Activated CD4-positive, alpha-beta T cell treated with anti-CD3 and anti-CD28 coated beads for 4 hours (primary cell): ENCODE results near the gene MYMK.

Experiments
- DNase-seq, 2 donors: peaks; one replicate each; pipeline ENCODE4 v3.0.0-alpha.2; 2020

Gene MYMK

DNA sequence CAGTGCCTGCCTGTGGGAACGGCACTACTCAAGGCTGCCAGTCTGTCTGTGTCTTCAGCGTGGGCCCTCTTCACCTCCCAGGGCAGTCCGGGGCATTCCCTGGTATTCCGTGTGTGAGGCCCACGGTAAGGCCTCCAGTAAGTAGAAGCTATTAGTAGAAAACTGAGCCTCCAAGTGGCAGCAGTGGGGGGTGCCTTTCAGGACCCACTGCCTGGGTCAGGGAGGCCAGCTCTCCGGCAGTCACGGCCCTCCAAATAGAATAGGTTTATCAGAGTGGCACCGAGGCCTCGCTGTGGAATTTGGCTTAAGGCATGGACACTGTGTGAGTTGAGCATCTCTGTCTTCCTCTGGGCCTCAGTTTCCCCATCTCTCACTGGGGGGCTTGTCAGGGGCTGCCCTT, 32.8 kb upstream of the MYMK start:
- no peak for DNase-seq

DNA sequence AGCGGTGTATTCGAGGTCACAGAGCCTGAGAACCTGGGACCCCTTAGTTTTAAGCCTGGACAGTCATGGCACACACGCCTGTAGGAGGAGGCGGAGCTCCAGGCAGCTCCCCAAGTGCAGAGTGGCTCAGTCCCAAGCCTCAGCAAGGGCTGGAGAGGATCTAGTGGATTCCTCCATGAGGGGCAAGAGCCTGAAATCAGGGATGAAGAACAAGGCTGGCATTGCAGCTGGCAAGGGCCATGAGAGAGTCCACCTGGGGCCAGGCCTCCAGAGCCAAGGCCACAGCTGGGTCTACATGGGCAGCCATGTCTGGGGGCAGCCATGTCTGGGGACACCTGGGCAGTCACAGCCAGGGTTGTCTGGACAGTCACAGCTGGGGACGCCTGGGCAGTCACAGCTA, 31.6 kb upstream of the MYMK start:
- no peak for DNase-seq

DNA sequence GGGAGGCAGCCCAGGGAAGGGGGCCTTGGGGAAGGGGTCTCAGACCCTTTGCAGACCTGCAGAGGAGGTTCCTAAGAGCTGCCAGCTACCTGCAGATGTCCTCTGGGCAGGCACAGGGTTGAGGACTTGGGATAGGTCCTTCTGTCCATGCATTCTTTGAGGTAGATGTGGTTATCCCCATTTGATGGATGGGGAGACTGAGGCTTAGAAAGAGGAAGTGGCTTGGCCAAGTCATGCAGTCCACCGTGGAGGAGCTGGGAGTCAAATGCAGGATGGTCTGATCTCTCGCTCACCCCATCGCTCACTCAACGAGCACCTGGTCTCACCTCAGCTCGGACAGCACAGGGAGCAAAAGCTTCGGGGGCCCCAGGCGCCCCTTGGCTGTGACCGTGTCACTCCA, 30.0 kb upstream of the MYMK start:
- DNase-seq: no peak

DNA sequence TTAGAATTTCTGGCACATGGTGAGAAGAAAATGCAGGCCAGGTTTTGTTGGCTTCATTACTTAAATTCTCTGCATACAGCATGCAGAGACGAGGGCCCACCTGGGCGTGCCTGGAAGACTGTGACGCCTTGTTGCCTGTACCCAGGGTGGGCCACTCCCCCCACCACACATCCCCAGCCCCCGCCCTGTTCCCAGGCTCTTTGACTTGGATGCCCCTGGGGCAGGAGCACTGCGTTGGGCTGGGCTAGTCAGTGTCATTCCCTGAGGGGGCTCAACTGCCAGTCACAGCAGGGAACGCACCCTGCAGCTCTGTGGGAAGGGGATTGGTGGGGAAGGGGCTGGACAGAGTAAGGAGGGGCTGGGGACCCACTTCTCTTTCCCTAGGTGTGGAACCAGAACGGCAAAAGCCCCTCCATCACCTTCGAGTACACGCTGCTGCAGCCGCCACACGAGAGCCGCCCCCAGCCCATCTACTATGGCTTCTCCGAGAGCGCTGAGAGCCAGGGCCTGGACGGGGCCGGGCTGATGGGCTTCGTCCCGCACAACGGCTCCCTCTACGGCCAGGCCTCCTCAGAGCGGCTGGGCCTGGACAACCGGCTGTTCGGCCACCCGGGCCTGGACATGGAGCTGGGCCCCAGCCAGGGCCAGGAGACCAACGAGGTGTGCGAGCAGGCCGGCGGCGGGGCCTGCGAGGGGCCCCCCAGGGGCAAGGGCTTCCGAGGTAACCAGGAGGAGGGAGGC, 29.4 kb upstream of the MYMK start:
- DNase-seq: no peak

DNA sequence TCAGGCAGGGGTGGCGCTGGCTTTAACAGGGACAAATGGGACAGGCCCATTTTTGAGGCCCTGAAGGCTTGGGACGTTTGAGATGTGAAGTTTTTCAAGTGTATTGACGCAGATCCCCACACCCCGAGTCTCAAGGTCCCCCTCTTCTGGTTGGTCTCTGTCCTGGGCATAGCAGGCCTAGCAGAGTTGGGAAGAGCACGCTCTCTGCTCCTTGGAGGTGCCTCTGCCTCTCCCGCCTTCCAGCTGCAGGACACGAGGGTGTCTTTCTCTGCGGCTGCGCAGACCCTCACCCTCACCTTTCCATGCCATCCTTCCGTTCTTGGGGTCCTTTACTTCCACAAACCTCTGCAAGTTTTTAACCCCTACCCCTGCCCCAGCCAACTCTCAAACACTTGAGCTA, 28.4 kb upstream of the MYMK start:
- no peak for DNase-seq

DNA sequence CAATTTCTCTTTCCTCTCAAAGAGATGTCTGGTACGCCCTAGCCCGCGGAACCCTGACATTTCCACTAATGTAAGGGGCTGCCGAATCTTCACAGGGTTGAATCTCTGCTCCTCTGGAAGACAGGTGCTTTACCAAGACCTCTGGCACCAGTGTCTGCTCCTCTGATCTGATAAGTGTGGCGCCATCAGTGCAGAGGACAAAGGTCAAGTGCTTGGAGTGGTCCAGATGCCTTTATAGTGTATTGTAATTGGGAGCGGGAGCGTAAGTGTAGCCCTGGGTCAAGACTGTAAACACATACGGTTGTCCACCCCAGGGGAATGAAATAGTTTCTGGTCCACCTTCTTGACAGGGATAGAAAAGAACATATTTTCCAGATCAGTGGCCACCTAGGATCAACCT, 27.5 kb upstream of the MYMK start:
- DNase-seq: no peak

DNA sequence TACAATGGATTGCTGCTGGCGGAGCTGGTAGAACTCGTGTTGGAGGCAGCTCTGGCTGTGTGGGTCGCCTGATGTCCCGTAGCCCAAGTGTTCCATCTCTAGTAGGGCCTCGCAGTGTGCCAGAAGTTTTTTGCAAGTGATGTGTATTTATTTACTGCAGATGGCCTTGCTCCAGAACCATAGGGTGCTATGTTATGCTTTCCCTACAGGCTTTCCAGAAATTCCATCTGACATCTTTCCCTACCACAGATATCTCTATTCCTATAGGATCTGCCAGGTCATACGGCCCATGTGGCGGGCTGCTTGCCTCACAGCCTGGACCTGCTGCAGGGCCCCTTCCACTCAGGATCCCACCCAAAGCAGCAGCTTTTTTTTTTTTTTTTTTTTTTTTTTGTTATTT, 26.7 kb upstream of the MYMK start:
- no peak for DNase-seq

DNA sequence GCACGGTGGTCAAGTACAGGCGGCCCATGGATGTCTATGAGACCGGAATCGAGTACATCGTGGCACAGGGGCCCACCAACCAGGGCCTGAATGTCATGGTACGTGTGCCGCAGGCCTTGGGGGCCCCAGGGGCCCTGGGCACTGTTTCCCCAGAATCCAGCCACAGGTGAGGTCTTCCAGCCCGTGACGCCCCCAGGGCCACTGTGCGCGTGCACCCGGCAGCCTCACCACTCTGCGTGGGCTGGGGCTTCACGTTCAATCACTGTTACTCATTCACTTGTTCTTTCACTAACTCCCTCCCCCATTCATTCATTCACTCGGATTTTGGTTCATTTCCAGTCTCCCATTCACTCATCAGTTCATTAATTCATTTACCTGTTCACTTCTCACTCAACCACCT, 22.4 kb upstream of the MYMK start:
- DNase-seq: no peak

DNA sequence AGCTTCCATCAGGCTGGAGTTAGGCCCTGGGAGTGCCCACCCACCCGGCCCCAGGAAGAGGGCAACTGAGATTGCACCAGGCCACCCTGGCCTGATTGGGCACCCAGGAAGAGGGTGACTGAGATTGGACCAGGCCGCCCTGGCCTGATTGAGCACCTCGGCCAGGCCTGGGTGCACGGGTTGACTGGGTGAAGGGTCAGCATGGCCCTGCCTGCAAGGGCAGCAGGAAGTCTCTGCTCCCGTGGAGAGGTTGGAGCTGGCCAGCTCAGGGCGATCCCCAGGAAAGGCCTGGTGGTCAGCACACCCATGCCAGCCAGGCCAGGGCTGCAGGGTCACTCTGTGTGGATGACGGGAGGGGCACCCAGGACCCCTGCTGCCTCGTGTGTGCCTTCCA, 21.5 kb upstream of the MYMK start:
- DNase-seq: no peak

DNA sequence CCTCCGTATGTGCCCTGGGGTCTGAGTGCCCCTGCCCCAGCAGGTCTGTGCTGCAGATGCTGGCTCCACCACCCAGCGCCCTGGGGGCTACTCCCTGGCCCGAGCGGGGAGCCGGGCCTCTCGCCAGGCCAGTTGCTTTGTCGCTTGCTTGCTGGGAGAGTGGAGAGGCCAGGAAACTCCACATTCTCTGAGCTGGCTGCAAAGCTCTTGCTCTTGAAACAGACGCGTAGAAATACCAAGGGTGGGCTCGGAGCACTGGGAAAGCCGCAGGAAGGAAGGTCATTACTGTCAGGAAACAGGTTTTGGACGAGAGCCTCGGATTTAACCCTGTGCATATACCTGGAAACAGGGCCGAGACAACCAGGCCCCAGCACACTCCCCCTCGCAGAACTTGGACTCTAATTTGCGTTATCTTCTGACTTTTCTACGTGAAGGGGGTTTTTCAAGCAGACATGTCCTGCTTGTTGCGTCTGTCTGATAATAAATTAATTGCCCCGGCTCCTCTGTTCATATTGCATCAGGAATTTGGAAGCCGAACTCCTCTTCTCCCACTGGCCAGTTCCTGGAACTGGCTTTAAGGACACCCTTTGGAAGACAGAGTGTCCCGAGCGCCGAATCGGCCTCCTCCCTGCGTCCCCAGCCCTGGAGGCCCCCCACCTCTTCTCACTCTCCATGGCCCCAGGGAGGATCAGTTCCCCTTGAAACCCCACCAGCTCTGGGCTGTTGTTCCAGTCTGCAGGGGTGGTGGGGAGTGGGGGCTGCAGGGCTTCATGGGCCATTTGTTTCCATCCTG, 20.9 kb upstream of the MYMK start:
- DNase-seq: no peak

DNA sequence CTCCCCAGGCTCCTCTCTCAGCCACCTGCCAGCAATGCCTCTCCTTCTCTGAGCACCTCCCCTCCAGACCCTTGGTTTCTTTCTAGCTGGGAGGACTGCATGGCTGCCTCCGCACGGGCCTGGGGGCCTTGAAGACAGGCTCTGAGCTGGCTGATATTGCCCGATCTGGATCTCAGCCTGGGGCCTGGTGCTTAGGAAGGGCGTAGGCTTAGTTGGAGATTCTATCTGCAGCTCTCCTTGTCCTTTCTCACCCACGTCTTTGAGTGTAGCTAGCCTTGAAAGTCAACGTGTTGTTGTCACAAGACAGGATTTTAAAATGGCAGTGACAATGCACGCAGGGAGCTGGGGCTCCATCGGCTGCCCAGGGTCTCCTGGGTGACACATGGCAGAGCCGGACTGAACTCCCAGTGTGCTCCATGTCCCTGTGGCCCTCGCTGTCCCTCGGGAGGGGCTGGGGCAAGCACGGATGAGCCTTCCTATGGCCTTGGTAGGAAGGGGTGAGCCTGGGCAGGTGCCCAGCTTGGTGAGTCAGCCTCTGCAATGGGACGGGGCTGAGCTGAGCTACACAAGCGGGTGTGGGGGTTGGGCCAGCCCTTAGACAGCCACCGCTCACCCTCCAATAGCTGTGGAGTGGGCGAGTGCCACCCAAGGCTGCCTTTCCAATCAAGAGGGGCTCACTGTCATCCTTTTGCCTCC, 19.2 kb upstream of the MYMK start:
- DNase-seq: no peak

DNA sequence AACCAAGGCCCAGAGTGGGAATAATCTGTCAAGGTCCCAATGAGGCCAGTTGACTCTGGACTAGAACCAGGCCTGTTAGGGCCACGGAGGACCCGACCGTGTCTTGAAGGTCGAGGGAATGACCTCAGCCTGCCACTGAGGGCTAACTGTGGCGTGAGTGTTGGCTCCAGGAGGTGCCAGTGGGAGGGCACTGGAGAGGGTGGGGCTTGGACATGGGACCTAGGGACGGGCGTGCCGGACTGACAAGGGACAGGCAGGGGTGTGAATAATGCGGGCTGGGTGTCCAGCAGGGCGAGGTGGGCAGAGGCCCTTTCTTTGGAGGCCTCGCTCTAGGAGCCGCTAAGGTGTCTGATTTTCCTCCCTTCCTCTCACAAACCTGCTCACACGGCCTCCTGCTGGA, 17.2 kb upstream of the MYMK start:
- no peak for DNase-seq

DNA sequence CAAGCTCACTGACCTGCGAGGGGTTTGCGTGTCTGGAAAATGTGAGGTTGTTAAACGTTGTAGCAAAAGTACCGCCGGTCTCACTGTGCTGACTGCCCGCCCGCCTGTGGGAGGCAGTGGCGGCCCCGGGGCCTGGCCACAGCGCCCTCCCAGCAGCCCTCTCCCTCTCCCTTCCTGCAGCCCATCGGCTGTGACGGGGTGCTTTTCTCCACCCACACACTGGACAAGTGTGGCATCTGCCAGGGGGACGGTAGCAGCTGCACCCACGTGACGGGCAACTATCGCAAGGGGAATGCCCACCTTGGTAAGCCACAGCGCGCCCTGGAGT, 15.9 kb upstream of the MYMK start:
- DNase-seq: no peak

DNA sequence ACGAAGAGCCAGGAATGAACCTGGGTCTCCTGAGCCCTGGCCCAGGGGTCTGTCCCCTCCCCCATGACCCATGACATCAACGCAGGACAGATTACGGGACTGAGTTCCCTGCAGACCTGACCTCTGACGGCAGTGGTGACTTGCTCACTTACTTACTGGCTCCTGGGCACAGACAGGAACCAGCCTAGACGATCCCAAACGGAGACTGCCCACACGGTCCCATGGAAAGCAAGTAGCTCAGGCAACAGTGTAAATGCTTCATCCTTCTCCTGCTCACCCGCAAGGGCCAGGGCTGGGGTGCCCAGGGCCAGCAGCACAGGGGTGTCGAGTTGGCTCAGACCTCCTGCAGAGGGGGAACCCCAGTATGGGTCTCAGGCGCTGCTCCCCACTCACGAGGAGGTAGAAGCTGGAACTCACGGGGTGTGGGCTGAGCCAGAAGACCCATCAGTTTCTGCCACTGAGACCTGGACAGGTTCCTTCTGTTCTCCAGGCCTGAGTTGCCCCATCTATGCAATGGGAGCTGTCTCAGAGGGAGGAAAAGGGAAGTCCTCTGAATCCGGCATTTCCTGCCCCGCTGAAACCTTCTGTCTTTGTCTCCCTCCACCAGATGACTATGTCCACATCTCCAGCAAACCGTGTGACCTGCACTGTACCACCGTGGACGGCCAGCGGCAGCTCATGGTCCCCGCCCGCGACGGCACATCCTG, 15.4 kb upstream of the MYMK start:
- no peak for DNase-seq

DNA sequence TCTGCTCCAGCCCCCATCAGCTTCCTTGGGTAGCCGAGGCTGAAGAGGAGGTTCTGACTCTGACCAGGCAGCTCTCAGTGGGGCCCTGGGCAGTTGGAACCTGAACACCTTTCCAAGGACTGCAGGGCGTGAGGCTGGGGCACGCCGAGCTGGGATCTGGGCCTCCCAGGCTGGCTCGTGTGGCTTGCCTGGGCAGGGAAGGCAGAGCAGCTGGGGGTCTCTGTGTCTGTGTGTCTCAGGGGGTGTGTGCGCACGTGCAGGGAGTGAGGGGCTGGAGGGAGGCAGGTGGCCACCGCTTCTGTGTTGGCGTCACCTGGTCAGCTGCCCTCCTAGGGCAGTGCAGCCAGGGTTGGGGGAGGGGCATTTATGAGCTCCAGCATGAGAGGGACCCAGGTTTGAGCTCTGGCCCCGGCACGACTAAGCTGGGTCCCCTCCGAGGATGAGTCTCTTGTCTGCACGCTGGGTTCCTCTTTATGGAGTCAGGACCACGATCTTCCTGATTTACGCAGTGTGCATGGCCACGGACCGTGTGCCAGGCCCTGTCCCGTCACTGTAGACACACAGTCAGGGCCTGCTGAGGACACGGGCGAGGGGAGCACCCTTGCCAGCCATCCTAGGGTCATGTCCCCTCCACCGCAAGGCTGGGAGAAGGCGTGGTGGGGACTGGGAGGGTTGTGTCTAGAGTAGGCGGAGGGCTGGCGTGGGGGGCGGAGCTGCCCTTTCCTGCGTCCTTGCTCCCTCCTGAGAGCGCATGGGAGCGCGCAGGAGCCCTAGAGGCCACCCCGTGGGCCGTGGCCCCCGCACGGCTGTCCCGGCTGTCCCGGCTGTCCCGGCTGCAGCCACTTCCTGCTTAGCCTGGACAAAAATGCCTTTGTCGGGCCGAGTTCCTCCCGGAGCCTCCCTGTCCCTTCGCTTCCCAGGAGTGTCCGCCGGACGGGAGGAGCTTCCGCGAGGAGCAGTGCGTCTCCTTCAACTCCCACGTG, 14.4 kb upstream of the MYMK start:
- no peak for DNase-seq

DNA sequence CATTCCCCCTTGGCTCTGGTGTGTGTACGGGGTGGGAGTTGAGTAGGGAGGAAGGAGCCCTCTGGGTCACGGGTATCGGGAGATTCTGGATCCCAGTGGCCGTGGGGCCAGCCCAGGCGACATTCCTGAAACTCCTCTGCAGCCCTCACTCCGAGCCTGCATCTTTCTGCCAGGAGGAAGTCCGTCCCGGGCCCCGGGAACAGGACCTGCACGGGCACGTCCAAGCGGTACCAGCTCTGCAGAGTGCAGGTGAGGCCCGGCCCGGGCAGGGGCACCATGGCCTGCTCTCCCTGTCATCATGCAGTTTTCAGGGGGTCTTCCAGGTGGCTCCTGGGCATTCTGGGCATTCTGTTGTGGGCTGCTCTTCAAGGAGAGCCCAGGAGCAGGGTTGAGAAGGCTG, 13.4 kb upstream of the MYMK start:
- DNase-seq: no peak

DNA sequence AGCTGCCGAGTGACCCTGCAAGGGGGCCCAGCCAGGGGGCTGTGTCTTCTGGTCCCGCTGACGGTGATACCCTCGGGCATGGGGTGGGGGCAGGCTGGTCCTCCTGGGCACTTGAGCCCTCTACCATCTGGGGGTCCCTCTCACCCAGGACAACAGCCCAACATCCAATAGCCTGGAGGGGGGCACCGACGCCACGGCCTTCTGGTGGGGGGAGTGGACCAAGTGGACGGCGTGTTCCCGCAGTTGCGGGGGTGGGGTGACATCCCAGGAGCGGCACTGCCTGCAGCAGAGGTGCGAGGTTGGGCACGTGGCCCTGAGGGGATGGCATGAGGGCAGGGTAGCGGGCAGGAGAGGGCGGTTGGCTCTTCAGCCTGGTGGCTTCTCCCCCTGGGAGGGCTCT, 12.5 kb upstream of the MYMK start:
- DNase-seq: no peak

DNA sequence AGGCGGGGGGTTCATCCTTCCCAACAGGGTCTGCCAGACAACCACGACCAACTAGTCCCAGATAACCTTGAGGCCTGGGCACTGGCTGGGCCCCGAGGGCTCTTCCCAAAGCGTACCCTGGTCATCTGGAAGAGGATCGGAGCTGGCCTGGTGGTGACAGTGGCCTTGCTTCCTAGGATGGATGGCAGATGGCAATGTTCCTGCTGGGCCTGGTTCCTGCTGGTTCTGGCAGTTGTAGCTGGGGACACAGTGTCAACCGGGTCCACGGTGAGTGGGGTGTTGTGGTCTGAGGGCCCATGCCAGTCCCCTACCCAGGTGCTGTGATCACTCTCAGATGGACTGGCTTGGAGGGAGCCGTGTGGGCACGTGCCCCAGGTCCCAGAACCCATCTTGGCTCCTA, 11.8 kb upstream of the MYMK start:
- DNase-seq: no peak

DNA sequence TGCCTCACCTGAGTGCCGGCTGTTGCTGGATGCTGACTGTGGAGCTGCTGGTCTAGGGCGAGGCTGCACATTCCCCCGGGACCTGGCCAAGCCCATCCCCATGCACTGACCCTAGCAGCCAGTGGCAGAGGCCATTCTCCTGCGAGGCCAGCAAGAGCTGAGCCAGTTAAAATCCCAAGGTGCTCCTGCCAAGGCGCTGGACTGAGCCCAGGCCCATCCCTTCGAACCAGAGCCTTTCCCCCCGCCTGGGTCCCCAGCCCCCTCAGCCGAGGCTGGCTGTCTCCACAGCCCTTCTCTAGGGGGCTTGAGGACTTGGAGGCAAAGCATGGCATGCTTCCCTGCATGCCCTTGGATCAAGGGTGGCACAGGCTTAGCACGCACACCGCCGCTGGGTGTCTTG, 11.3 kb upstream of the MYMK start:
- DNase-seq: no peak

DNA sequence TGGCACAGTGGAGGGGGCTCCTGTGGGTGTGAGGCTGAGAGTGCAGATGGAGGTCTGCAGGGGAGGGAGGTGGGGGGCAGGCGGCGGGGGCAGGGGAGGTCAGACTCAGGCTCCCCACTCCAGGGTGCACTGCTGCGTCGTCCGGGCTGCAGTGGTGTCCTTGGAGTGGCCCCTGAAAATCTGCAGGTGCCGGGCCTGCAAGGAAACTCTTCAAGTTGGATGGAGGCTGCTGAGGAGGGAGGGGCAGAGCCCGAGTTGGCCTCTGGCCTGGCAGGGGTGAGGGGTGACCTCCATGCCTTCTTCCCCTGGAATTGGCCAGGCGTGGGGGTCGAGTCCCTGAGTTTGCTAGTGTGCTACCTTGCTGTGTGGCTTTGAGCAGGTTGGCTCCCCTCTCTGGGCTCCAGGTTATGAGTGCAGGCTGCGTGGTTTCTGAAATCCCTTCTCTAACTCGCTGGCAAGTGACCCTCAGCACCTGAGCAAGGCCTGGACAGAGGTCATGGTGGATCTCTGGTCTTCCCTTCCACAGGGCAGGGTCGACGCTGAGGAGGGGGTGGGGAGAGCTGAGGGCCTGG, 10.6 kb upstream of the MYMK start:
- no peak for DNase-seq

DNA sequence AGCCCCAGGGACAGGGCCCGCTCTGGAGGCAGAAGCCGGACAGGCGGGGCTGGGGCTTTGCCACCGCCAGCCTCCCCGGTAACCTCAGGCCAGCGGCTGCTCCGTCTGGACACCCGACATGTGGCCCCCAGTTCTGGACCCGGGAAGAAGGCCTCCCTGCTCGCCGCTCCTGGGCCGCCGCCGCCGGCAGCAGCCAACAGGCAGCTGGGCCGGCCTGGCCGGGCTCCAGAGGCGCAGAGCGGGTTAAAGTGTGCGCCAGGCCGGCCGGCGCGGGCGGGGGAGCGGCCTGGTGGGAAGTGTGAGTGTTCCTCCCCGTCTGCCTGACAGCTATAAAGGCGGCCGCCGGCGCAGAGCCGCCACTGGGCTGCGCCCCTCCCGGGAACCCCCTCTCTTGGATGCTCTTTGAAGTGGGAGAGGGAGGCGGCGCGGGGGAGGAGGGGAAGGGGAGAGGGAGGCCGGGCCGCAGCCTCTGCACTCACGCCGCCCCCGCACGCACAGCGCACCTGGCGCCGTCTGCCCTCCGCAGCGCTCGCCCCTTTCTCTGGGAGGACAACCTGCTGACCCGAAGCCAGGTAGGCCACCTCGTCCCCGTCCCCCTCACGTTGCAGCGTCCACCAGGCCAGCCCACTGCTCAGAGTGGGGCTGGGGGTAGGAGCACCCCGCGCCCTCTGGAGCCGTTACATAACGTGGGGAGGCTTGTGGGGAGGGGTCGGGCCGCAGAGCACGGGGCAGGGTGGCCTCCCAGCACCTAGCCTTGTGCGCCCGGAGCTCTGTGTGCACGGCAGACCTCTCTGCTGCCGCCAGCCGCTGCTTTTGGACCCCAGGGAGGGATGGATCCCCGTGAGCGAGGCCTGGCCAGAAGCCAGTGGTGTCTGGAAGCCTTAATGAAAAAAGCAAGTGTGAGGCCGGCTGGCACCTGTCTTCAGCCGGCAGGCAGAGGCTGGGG, 9.9 kb upstream of the MYMK start, which contains the start of gene ADAMTSL2:
Gene ADAMTSL2, plus strand, starts transcription at position 359 of the 946 bp plus-strand sequence. CDS start 2,009 bp downstream, outside the sequence.
- DNase-seq: peak; percentile 63 to 76
